Measurements from ENCODE around the gene TMEM266.
A peak's percentile ranks its signal among the peaks of the same experiment; 100 is the strongest.

Gene TMEM266

GRCh38 chr15:76181705-76182107, 121.9 kb downstream of the TMEM266 start:
- Histone ChIP-seq H3K36me3 (ENCODE audit: insufficient read depth, insufficient read length, low read length) (no peaks in the 10 kb centered on the region), H3K9ac (ENCODE audit: insufficient read length, low read depth) (no peak overlapping the region), H3K4me1 (ENCODE audit: insufficient read depth, insufficient read length) (peaks cover 14% of the 10 kb centered on the region), H3K9me3 (ENCODE audit: insufficient read depth, low read length) (no peaks in the 10 kb centered on the region), H3K27me3 (ENCODE audit: insufficient read depth, insufficient read length) (no peaks in the 10 kb centered on the region), H3K4me3 (ENCODE audit: insufficient read length, low read depth) (no peak overlapping the region)
- DNase-seq (ENCODE audit: low read depth, low spot score), result no peak
- TF ChIP-seq ZNF274 (IDR thresholded peaks at IDR 0.05; ENCODE audit: low read depth, low read length), result no peak
- TF ChIP-seq YY1 (IDR thresholded peaks at IDR 0.05; ENCODE audit: insufficient read depth, insufficient read length), result no peak
- TF ChIP-seq SUZ12 (IDR thresholded peaks at IDR 0.05; ENCODE audit: extremely low read depth, insufficient read depth, insufficient read length), result no peak

GRCh38 chr15:76183930-76184649, 124.3 kb downstream of the TMEM266 start:
- no peaks in the 10 kb centered on the region for H3K9me3 ChIP-seq (ENCODE audit: insufficient read depth, low read length)
- H3K27me3 ChIP-seq (ENCODE audit: insufficient read depth, insufficient read length), result peaks cover 3% of the 10 kb centered on the region
- no peak overlapping the region for H3K4me3 ChIP-seq (ENCODE audit: insufficient read length, low read depth)
- DNase-seq (ENCODE audit: low read depth, low spot score), result no peak
- no peak overlapping the region for H3K9ac ChIP-seq (ENCODE audit: insufficient read length, low read depth)
- TF ChIP-seq SUZ12 (IDR thresholded peaks at IDR 0.05; ENCODE audit: extremely low read depth, insufficient read depth, insufficient read length) (no peak), YY1 (IDR thresholded peaks at IDR 0.05; ENCODE audit: insufficient read depth, insufficient read length) (no peak), ZNF274 (IDR thresholded peaks at IDR 0.05; ENCODE audit: low read depth, low read length) (no peak)
- H3K4me1 ChIP-seq (ENCODE audit: insufficient read depth, insufficient read length), result peaks cover 3% of the 10 kb centered on the region
- H3K36me3 ChIP-seq (ENCODE audit: insufficient read depth, insufficient read length, low read length), result no peaks in the 10 kb centered on the region

- H3K4me3 ChIP-seq (ENCODE audit: insufficient read length, low read depth), result no peak overlapping the region
- H3K4me1 ChIP-seq (ENCODE audit: insufficient read depth, insufficient read length), result peaks cover 3% of the 10 kb centered on the region
- no peak overlapping the region for H3K9ac ChIP-seq (ENCODE audit: insufficient read length, low read depth)
- TF ChIP-seq ZNF274 (IDR thresholded peaks at IDR 0.05; ENCODE audit: low read depth, low read length) (no peak), YY1 (IDR thresholded peaks at IDR 0.05; ENCODE audit: insufficient read depth, insufficient read length) (no peak), SUZ12 (IDR thresholded peaks at IDR 0.05; ENCODE audit: extremely low read depth, insufficient read depth, insufficient read length) (no peak)
- no peaks in the 10 kb centered on the region for H3K36me3 ChIP-seq (ENCODE audit: insufficient read depth, insufficient read length, low read length)
- no peak for DNase-seq (ENCODE audit: low read depth, low spot score)
- H3K9me3 ChIP-seq (ENCODE audit: insufficient read depth, low read length), result no peaks in the 10 kb centered on the region
- peaks cover 8% of the 10 kb centered on the region for H3K27me3 ChIP-seq (ENCODE audit: insufficient read depth, insufficient read length)
These were observed 124.9 kb downstream of the TMEM266 start for GRCh38 chr15:76184650-76185035.

- Histone ChIP-seq H3K36me3 (ENCODE audit: insufficient read depth, insufficient read length, low read length) (no peaks in the 10 kb centered on the region), H3K4me3 (ENCODE audit: insufficient read length, low read depth) (no peak overlapping the region), H3K27me3 (ENCODE audit: insufficient read depth, insufficient read length) (peaks cover 18% of the 10 kb centered on the region), H3K9ac (ENCODE audit: insufficient read length, low read depth) (no peak overlapping the region), H3K4me1 (ENCODE audit: insufficient read depth, insufficient read length) (peaks cover 10% of the 10 kb centered on the region), H3K9me3 (ENCODE audit: insufficient read depth, low read length) (no peaks in the 10 kb centered on the region)
- DNase-seq (ENCODE audit: low read depth, low spot score), result peak; percentile 50
- TF ChIP-seq YY1 (IDR thresholded peaks at IDR 0.05; ENCODE audit: insufficient read depth, insufficient read length) (no peak), ZNF274 (IDR thresholded peaks at IDR 0.05; ENCODE audit: low read depth, low read length) (no peak), SUZ12 (IDR thresholded peaks at IDR 0.05; ENCODE audit: extremely low read depth, insufficient read depth, insufficient read length) (no peak)
These were observed 125.9 kb downstream of the TMEM266 start for GRCh38 chr15:76185716-76186115.

GRCh38 chr15:76187163-76187562, 127.4 kb downstream of the TMEM266 start:
- H3K9ac ChIP-seq (ENCODE audit: insufficient read length, low read depth), result no peak overlapping the region
- no peak for DNase-seq (ENCODE audit: low read depth, low spot score)
- no peak overlapping the region for H3K4me3 ChIP-seq (ENCODE audit: insufficient read length, low read depth)
- peaks cover 23% of the 10 kb centered on the region for H3K27me3 ChIP-seq (ENCODE audit: insufficient read depth, insufficient read length)
- H3K4me1 ChIP-seq (ENCODE audit: insufficient read depth, insufficient read length), result peaks cover 14% of the 10 kb centered on the region
- TF ChIP-seq ZNF274 (IDR thresholded peaks at IDR 0.05; ENCODE audit: low read depth, low read length) (no peak), SUZ12 (IDR thresholded peaks at IDR 0.05; ENCODE audit: extremely low read depth, insufficient read depth, insufficient read length) (no peak), YY1 (IDR thresholded peaks at IDR 0.05; ENCODE audit: insufficient read depth, insufficient read length) (no peak)
- no peaks in the 10 kb centered on the region for H3K36me3 ChIP-seq (ENCODE audit: insufficient read depth, insufficient read length, low read length)
- no peaks in the 10 kb centered on the region for H3K9me3 ChIP-seq (ENCODE audit: insufficient read depth, low read length)

- no peak for DNase-seq (ENCODE audit: low read depth, low spot score)
- no peaks in the 10 kb centered on the region for H3K36me3 ChIP-seq (ENCODE audit: insufficient read depth, insufficient read length, low read length)
- no peak overlapping the region for H3K4me3 ChIP-seq (ENCODE audit: insufficient read length, low read depth)
- H3K9ac ChIP-seq (ENCODE audit: insufficient read length, low read depth), result no peak overlapping the region
- H3K27me3 ChIP-seq (ENCODE audit: insufficient read depth, insufficient read length), result peaks cover 23% of the 10 kb centered on the region
- H3K4me1 ChIP-seq (ENCODE audit: insufficient read depth, insufficient read length), result peaks cover 16% of the 10 kb centered on the region
- no peaks in the 10 kb centered on the region for H3K9me3 ChIP-seq (ENCODE audit: insufficient read depth, low read length)
- TF ChIP-seq ZNF274 (IDR thresholded peaks at IDR 0.05; ENCODE audit: low read depth, low read length), result no peak
These were observed 129.3 kb downstream of the TMEM266 start for GRCh38 chr15:76189106-76189505.

DNA sequence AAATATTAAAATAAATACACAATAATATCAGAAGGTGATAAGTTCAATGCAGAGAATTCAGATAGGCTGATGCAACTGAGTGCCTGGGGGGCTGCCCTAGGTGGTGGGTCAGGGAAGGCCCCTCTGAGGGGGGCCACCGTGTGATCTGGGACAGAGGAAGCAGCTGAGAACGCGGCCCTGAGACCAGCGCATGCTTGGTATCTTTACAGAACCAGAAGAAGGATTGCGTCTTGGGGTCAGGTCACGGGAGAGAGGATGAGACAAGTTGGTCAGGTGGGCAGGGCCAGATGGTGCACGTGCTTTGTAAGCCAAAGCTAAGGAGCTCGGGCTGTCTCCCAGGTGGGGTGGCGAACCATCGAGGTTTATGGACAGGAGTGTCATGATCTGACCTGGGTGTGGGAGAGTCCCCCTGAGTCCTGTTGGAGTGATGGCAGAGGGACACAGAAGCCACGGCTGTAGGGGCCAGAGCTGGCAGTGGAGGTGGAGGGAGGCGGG, 130.3 kb downstream of the TMEM266 start:
- no peak overlapping the region for H3K9ac ChIP-seq (ENCODE audit: insufficient read length, low read depth)
- TF ChIP-seq SUZ12 (IDR thresholded peaks at IDR 0.05; ENCODE audit: extremely low read depth, insufficient read depth, insufficient read length), result no peak
- no peak for TF ChIP-seq YY1 (IDR thresholded peaks at IDR 0.05; ENCODE audit: insufficient read depth, insufficient read length)
- TF ChIP-seq ZNF274 (IDR thresholded peaks at IDR 0.05; ENCODE audit: low read depth, low read length), result no peak
- H3K4me1 ChIP-seq (ENCODE audit: insufficient read depth, insufficient read length), result peaks cover 20% of the 10 kb centered on the region
- peaks cover 23% of the 10 kb centered on the region for H3K27me3 ChIP-seq (ENCODE audit: insufficient read depth, insufficient read length)
- no peaks in the 10 kb centered on the region for H3K9me3 ChIP-seq (ENCODE audit: insufficient read depth, low read length)
- DNase-seq (ENCODE audit: low read depth, low spot score), result no peak
- no peaks in the 10 kb centered on the region for H3K36me3 ChIP-seq (ENCODE audit: insufficient read depth, insufficient read length, low read length)
- no peak overlapping the region for H3K4me3 ChIP-seq (ENCODE audit: insufficient read length, low read depth)
